Measurements from ENCODE around the gene CSNK1A1L.

DNA sequence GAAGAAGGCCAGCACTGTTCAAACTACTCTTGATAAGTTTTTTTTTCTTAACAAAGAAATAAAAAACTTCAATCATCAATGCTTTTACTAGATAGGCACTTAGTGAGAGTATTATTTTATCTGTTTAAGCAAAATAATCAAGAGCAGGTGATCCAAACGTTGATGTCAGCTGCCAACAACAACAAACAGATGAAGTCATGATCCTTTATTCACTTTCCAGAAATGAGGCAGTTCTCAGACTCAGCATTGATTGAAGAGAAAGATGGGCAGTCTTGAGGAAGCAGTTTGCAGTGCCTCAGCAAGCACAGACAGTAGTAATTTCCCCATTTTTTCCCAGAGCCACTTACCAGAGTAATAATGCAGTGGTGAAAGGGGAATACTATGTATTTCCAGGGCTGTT is 38.4 kb upstream of the CSNK1A1L start:
- TF ChIP-seq, protein P1, sequence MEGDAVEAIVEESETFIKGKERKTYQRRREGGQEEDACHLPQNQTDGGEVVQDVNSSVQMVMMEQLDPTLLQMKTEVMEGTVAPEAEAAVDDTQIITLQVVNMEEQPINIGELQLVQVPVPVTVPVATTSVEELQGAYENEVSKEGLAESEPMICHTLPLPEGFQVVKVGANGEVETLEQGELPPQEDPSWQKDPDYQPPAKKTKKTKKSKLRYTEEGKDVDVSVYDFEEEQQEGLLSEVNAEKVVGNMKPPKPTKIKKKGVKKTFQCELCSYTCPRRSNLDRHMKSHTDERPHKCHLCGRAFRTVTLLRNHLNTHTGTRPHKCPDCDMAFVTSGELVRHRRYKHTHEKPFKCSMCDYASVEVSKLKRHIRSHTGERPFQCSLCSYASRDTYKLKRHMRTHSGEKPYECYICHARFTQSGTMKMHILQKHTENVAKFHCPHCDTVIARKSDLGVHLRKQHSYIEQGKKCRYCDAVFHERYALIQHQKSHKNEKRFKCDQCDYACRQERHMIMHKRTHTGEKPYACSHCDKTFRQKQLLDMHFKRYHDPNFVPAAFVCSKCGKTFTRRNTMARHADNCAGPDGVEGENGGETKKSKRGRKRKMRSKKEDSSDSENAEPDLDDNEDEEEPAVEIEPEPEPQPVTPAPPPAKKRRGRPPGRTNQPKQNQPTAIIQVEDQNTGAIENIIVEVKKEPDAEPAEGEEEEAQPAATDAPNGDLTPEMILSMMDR (IDR thresholded peaks at IDR 0.05), result no peak
- no peak for TF ChIP-seq EZH2phosphoT487 (IDR thresholded peaks at IDR 0.05)
- TF ChIP-seq EZH2 (IDR thresholded peaks at IDR 0.05), result no peak

Data from neural progenitor cell (in vitro differentiated cells).